ENCODE data around the gene PTGFRN.

The PTGFRN gene

DNA sequence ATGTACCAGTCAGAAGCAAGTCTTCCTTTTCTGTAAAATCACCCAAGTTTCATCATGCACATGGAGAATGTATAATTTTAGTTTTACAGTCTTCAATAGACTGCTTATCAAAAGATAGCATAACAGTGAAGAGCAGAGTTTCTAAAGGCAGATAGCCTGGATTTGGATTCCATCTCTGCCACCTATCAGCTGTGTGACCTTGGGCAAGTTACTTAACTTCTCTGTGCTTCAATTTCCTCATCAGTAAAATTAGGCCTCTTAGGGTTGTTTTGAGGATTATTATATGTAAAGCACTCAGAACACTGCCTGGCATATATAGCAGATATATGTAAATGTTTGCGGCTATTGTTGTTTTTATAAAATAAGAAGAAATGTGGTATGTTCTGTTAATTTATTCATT, 38.9 kb downstream of the PTGFRN start:
- no peak overlapping the region for H3K27ac ChIP-seq
- no peak for TF ChIP-seq ZFX (IDR thresholded peaks at IDR 0.05)
- TF ChIP-seq, protein P1, sequence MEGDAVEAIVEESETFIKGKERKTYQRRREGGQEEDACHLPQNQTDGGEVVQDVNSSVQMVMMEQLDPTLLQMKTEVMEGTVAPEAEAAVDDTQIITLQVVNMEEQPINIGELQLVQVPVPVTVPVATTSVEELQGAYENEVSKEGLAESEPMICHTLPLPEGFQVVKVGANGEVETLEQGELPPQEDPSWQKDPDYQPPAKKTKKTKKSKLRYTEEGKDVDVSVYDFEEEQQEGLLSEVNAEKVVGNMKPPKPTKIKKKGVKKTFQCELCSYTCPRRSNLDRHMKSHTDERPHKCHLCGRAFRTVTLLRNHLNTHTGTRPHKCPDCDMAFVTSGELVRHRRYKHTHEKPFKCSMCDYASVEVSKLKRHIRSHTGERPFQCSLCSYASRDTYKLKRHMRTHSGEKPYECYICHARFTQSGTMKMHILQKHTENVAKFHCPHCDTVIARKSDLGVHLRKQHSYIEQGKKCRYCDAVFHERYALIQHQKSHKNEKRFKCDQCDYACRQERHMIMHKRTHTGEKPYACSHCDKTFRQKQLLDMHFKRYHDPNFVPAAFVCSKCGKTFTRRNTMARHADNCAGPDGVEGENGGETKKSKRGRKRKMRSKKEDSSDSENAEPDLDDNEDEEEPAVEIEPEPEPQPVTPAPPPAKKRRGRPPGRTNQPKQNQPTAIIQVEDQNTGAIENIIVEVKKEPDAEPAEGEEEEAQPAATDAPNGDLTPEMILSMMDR (conservative IDR thresholded peaks at IDR 0.05): no peak

DNA sequence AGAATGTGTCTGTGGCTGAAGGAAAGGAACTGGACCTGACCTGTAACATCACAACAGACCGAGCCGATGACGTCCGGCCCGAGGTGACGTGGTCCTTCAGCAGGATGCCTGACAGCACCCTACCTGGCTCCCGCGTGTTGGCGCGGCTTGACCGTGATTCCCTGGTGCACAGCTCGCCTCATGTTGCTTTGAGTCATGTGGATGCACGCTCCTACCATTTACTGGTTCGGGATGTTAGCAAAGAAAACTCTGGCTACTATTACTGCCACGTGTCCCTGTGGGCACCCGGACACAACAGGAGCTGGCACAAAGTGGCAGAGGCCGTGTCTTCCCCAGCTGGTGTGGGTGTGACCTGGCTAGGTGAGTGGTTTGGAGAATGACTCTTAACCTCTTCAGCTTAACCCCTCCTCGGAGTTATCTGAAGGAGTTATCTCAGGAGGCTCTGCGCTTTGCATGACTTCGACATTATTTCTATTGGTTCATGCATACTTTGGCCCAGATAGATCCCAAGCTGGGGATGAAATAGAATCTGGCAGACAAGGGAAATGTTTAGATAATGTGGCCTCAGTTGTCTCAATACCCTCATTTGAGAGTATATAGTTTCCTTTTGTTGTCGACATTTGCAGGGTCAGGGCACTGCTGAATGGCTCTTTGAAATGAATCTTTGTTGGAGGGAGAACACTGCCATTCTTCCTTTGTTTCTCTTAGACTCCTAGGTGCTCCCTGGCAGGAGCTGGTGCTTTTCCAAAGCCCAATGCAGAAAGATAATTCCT, 39.7 kb downstream of the PTGFRN start:
- no peak overlapping the region for H3K27ac ChIP-seq
- no peak for TF ChIP-seq ZFX (IDR thresholded peaks at IDR 0.05)

DNA sequence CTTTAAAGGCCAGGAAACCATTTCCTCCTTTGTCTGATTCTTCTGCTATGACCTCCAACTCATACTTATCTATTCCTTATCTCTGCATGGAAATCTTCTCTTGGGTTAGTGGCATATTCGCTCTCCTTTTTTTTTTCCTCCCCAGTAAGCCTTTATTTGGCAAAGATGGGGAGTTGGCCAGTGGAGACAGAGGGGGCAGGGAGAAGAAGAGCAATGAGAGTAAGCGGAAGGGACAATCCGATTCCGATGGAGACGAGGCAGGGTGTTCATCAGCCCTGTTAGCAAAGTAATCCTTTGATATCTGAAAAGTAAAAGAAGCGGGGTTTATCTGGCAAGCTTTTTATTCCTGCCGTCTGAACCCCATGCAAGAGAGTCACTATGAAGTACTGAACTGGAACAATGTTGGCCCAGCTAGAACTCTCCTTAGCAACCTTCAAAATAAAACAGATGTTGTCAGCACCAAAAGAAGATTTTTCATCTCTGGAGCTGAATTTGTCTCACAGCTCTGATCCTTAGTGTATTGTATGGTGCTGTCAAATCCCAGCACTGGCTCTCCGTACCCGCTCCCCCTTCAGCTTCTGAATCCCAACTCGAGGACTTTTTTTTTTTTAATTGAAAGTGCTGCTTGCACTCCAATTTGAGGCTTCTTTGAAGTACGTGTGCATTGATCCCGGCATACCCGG, 40.9 kb downstream of the PTGFRN start:
- H3K27ac ChIP-seq: no peak overlapping the region
- TF ChIP-seq ZFX (IDR thresholded peaks at IDR 0.05): no peak
- TF ChIP-seq, protein P1 (conservative IDR thresholded peaks at IDR 0.05): no peak

DNA sequence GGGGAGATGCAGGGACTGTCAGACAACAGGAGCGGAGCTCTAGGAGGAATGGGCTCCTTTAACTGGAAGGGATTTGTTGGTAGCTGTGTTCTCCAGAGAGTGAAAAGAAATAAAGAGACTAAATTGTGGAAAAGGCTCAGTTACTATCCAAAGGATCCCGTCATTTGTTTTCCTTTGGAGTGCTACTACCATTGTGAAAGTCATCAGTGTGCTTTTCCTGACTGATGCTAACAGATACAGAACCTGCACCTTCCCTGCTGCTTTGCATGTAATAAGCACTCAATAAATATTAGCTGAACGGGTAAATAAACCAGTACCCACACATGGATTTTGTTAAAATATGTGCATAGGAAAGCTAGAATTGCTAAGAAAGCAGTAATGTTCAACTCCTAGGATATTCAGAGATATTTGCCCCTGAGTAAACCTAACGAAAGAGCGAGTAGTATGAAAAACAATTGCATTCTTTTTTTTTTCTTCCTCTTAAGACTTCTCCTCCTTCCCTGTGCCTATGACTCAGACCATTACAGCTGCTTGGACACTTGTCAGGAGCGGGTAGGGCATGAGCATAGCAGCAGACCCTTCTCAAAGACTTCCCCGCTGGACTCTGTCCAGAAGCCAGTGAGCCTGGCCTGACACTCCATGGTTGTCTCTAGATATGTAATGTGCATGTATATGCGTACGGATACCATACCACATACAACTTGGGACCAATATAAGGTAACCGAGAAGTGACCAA, 41.7 kb downstream of the PTGFRN start:
- H3K27ac ChIP-seq: no peak overlapping the region
- TF ChIP-seq, protein P1 (conservative IDR thresholded peaks at IDR 0.05): no peak
- TF ChIP-seq ZFX (IDR thresholded peaks at IDR 0.05): no peak

DNA sequence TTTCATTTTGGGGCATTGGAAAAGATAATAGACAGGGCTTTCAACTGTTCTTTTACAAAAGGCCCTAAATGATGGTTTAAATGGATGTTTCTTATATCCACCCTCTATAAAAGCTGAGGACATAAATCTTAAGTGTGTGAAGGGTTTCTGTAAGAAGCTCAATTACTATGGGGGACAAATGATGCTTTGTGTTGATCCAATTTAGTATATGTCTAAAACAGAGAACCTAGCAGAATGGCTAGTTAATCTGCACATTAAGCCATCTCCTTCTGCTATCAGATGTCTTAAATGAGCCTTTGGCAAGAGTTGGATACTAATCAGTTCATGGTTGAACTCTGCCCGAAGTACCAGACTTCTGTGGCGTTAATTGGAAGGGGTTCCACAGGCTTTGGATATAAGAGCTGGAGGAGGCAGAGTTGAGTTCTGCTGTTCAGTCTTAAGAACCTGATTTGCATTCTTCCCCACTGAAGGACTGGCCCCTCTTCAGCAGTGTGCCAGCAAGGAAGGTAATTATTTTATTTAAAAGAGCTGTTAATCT, 43.1 kb downstream of the PTGFRN start:
- no peak overlapping the region for H3K27ac ChIP-seq

DNA sequence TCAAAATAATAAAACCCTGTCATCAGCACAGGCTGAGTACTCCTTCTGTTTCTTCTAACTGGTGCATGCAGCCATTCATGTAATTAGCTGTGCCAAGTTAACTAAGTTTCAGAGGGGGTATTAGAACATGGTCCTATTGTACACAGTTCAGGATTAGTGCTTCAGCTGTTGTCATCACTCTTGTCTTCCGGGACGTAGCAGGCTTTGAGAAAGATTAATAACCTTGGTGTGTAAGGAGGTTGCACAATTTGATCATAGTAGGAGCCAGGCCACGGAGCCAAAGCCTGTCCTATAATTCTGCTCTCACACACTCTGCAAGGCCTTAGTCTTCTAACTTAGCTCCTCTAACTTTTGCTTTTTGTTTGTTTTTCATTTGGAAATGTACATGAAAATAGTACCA, 44.7 kb downstream of the PTGFRN start:
- no peak overlapping the region for H3K27ac ChIP-seq
- TF ChIP-seq, protein P1 (conservative IDR thresholded peaks at IDR 0.05): no peak
- no peak for TF ChIP-seq ZFX (IDR thresholded peaks at IDR 0.05)

More for the DNA sequence above, 43.1 kb downstream of the PTGFRN start:
- TF ChIP-seq ZFX (IDR thresholded peaks at IDR 0.05): no peak
- TF ChIP-seq, protein P1 (conservative IDR thresholded peaks at IDR 0.05): no peak

DNA sequence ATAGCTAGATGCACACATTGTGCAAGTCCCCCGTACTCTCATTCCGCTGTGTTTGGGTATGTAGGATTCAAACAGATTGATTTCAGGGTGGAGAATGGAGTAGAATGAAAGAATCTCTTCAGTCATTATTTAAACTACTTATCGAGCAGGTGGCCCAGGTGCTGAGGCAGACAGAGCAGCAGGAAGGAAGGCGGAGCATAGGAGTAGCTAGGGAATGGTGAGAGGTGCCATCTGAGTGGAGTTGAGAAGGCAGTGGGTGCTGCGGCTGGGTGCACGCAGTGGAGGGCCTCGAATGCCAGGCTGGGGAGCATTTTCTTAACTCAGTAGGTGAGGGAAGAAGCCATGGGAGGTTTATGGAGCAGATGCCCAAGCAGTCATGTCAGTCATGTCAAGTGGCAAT, 46.7 kb downstream of the PTGFRN start:
- no peak overlapping the region for H3K27ac ChIP-seq
- TF ChIP-seq, protein P1 (conservative IDR thresholded peaks at IDR 0.05): no peak
- no peak for TF ChIP-seq ZFX (IDR thresholded peaks at IDR 0.05)

Measured in C4-2B (cell line).